Measurements from ENCODE around the gene VAV3.

The VAV3 gene

DNA sequence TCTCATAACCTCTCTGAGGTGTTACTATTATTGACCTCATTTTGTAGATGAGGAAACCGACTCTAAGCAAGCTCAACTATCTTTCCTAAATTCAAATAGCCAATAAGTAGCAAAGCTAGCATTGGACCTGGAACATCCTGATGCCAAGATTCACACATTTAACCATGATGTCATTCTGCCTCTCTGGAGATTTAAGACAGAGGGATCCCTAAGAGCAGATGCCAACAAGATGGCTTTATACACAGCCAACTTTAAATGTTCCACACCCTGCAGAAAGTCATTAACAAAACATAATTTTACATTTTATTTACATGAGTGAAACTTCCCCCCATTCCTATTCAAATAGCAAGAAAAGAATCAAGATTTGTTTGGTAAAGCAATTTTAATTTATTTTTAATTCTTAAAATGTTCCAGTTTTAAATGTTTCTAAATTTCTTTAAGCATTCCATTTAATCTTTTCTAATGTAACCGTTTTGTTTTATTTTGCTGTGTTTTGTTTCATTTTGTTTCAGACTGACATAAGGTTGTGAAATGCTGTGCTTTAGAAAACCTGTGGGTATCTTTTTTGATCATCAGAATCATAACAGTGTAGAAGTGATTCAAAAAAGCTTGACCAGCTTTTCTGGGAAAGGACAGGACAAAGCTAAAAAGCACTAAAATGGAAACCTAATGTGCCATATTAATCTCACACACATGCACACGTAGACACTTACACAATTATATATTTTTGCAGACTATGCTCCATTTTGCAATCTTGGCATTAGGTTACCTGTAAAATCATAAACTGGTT lies 7.6 kb upstream of the VAV3 start:
- no peak for DNase-seq

DNA sequence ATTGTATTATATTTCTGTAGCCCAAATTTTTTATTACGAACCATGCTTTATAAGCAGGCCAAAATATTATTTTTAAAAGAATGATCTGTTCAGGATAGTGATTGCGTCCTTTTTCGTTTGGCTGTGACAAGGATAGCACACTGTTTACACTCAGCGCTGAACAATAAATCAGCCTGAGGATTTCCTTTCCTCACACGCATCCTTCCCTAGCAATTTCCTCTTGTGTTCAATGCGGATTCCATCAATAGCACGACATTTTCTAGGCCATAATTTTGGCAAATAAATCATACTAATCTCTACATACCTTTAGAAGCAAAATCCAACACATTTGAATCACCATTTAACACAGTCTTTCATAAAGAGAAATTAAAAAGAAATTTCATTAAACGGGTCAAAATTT lies 1.6 kb upstream of the VAV3 start:
- DNase-seq, result no peak

DNA sequence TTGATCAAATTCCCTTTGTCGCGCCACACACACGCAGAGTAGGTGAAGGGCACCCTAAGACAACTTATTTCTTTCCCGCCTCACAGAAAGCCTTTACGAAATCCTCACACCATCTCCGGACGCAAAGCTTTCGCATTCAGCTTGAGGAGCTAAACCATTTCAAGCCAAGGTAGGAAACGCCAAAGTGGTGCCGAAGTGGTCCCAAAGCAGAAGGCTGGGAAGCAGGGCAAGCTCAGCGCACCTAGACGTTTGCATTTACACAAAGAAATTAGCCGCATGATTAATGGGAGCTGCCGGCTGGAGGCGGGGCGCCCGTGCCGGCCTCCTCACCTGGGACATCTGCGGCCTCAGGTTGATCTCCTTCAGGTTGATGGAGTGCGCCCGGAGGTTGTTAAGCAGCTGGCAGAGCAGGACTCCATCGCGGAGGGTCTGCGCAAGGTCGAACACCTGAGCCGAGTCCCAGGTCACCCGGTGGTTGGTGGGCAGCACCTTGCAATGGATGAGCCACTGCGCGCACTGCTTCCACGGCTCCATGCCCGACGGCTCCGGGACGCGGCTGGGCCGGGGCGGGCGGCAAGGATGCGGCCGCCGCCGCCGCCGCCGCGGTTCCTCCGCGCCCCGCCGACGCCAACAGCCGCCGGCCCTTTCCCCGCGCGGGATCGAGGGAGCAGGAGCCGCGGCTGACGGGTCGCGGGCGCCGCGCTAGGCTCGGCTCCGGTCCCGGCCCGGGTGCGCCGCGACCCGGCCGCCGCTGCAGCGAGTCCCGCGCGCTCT lies 457 bp downstream of the VAV3 start:
- DNase-seq, result peak; percentile 48

DNA sequence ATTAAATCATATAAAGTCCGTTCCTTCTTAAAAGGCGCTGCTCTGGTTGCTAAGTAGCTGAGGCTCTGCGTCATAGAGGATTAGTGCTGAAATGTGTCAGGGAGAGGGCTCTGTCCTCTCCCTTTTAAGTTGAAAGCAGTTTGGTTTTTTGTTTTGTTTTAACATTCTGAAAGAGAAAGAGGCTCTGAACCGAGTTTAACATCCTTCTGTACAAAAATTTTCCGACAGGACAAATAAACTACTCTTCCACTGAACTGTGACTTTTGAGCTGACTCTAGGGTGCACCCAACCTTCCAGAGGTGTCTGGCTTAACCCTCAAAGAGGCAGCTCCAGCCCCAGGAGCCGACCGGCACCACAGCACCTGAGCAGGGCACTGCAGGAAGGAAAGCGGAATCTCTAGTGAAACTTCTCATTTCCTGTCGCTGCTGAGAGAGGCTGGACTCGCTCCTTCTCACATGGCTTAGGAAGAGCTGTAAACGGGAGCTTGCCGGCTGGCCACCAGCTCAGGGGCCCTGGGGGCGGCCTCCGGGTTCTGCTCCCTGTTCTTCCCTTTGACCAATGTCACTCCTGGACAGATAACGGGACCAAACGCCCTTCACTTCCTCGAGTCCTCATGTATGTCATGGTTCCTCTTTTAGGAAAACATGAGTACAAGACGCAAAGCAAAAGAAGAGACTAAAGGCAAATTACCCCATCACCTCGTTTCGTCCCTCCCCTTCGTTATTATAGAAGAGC lies 1.2 kb downstream of the VAV3 start:
- peak; percentile 47 for DNase-seq

DNA sequence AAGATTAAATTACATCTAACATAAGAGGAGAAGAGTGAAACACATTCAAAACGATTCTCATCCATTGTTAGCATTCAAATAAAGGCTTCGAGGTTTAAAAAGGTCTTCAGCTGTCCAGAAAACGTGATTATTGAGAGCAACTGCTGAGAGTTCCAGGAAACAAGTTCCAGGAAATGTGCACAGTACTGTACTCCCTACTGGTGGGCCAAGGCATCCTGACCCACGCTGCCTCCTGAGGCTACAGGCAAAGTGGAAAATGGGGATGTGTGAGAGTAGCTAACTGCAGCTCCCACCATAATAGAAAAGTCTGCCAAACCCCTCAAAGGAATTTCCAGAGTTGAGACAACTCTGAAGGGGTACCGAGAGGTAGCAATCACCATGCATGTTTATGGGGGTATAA lies 2.0 kb downstream of the VAV3 start:
- DNase-seq, result no peak

DNA sequence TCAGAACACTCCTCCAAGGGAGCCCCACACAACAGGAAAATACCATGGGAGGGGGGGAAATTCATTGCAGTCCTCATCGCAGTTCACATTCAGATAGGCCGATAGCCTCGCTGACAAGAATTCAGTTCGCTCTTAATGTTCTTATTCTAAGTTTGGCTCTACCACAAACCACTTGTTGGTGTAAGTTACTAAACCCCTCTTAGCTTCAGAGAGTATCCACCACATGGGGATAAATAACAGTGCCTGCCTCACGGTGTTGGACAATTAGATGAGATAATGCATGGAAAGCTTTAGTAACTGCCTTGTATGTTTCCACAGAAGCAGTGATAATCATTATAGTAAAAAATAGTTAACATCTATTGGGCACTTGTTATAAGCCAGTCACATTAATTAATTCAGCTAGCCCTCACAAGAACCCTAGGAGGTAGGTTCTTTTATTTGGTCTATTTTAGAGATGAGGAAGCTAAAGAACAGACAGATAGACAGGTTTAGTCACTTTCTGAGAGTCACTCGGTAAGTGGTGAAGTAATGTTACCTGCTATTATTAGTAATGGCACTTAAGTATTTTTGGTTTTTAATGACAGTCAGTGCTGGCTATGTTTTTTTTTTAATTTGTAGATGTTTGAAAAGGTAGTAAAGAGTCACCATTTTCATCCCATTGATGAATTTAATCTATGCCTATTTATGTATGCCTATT lies 10.1 kb downstream of the VAV3 start:
- DNase-seq, result no peak

DNA sequence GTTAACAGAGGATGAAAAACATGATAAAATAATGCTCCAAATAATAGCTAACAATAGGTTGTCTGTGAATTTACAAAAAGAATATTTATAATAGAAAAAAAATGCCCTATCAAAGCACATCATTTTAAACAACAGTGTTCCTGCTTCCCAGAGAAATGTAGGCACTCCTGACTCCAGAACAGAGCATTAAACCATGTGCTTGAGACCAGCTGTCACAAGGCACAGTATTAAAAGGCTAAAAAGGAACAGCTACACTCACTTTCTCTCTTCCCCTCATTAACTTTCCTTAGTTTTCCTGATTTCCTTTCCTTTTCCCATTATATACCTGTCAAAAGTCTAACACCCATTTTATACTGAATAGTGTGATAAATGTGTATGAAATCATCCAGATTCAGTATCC lies 10.9 kb downstream of the VAV3 start:
- no peak for DNase-seq

DNA sequence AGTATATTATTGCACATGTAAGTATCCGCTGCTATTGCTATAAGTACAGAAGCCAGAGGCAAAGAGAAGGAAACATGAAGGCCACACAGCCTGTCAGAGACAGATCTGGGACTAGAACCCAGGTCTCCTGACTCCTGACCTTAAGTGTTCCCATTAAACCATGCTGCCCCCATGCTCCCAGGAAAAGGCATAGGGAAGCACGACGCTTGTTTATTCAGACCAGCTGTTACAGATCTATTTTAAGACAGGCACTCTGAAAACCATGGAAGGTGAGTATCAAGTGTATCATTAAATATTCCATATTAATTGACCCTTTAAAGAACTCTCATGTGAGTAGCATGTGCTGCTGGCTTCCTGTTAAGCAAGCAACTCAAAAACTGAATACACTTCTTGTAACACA lies 11.4 kb downstream of the VAV3 start:
- DNase-seq, result no peak

DNA sequence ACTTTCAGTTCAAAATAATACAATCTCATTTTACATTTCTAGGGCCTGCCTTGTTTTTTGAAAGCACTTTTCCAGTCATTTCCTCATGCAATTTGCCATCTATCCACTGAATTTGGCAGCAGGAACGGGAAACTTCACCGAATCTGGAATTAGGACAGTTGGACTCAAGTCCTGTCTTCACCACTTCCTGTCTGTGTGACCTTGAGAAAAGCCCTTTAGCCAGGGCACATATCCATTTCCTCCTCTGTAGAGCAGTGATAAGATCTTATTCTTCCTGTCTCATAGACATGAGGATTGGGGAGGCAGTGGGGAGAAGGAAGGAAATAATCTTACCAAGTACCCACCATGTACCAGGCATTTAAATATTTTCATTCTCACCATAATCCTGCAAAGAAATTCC lies 12.0 kb downstream of the VAV3 start:
- DNase-seq, result no peak

DNA sequence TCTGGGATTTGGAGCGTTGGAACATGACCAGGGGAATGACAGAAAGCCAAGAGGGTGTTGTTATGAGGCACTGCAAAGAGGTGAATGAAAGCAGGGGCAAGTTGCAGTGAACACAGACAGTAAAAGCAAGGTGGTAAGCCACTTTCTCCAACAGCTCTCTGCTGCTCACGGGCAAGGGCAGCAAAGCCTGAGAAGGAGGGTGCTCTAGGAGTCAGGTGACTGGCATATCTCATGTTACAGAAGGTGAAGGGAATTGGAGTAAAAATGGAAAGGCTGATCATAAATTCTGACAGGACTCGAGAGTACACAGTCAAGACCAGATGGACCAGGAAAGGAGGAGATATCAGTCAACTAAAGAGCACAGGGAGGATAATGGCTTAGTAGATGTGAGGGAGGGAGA lies 14.5 kb downstream of the VAV3 start:
- DNase-seq, result no peak

DNA sequence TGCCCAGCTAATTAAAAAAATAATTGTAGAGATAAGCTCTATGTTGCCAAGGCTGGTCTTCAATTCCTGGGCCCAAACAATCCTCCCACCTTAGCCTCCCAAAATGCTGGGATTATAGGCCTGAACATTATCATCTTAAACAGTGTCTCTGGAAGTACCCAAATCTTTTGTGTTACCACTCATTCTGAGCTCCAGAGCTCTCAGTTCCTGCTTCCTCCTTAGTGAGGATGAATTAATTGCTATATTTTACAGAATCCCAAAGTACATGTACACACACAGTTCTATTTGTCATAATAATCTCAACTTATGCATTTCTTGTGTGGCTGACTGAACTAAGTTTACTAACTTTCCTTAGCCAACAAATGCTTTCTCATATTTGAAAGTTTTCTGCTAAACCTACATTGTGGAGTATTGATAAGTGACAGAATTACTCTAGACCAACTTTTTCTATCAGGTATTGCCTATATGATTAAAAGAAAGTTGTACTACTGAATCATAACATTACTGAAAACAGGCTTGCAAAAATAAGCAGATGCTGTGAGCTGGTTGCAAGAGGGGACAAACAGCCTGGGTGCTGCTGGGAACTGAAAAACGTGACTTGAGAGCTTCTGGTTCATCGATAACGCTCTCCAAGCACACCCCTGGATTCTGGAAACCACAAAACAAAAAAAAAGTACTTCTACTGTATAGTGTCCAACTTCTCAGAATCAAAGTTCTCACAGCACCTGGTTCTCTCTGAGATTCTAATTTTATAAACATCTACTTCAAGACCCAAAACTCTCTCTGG lies 15.3 kb downstream of the VAV3 start:
- DNase-seq, result no peak

DNA sequence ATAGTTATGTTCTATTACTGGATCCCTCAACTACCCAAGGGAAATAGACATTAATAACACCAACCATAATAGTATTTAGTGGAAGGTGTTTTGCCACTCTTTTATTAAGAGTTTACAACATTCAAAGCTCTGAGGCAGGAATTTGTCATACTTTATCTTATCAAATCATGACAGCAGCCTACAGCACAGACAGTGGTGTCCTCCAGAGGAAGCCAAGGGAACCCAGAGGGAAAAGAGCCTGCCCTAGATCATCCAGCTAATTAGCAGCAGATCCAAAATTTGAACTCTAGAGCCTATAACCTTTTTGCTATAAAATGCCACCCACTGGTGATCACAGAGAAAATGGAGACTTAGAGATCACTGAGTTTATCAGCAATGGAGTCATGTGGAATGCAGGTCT lies 18.2 kb downstream of the VAV3 start:
- DNase-seq, result no peak

DNA sequence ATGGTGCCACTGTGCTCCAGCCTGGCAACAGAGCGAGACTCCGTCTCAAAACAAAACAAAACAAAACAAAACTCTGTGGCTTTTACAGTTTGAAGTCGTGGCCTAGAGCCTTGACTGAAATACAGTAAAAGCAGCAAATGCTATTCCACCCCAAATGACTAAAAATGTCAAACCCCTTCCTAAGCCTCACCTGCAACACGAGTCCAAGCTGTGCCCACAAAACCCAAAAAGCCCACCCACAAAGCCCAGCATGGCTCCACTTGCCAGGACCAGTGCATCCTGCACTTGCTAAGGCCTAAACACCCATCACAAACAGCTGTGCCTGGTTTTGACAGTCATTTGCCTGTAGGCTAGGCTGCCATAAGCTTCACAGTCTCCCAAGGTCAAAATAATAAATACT lies 21.3 kb downstream of the VAV3 start:
- DNase-seq, result no peak

DNA sequence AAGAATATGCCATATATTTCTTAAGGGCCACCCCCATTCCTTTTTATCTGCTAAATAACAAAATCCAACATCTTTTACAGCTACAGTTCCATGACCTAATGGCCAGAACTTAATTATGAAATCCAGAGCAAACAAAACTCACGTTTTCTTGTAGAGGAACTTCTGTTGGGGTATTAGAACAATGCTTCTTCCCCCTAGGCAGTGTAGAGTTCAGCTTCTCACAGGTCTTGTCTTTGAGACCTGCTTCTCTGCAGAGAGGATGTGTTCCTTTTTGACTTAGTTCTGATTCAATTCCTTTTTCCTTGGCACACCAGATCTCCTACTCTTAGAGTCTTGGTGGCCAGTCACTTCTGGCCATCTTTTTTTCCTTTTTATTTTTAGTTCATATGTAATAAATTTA lies 22.2 kb downstream of the VAV3 start:
- DNase-seq, result no peak

DNA sequence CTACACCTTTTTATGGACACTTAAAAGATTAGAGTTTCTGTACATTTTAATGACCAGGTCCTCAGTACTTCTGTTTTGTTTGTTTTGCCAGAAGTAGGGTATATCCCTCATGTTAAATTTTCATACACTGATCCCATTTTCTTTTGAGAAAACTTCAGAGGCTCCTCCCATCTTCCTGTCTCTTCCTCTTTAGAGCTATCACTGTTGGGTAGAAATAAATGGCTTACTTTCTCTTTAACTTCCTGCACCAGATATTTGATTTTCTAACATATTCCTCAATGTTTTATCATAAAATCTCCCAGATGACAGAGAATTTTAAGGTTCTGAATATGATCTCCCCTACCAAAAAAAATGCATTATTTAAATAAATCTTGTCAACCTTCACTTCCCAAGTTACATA lies 23.4 kb downstream of the VAV3 start:
- DNase-seq, result no peak

DNA sequence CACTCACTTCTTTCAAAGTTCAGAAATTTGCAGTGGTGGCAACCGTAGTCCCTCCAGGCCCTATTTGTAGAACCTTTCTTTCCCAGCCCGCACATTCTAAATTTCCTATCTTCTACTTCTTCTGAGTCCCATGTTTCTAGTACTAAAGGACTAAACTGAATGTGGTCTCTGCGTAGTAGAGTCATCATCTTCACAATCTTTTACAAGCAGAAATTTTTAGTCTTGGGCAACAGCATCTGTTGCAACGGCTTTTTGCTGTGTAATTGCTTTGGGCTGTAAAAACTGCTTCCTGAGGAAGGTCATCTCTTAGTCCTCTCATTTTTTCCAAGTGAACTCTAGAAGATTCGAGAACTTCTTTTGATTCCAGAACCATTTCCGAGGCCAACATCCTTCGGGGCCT lies 23.9 kb downstream of the VAV3 start:
- no peak for DNase-seq

DNA sequence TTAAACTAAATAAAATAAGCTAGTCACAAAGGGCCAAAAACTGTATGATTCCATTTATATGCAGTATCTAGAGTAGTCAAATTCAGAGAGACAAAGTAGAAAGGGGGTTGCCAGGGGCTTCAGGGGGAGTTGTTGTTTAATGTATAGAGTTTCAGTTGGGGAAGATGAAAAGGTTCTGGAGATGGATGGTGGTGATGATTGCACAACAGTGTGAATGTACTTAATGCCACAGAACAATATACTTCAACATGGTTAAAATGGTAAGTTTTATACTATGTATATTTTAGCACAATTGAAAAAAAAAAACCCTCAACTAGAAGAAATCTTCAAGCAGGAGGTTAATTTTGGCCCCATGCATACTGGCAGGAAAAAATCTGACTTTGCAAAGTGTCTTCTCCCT lies 24.3 kb downstream of the VAV3 start:
- no peak for DNase-seq

DNA sequence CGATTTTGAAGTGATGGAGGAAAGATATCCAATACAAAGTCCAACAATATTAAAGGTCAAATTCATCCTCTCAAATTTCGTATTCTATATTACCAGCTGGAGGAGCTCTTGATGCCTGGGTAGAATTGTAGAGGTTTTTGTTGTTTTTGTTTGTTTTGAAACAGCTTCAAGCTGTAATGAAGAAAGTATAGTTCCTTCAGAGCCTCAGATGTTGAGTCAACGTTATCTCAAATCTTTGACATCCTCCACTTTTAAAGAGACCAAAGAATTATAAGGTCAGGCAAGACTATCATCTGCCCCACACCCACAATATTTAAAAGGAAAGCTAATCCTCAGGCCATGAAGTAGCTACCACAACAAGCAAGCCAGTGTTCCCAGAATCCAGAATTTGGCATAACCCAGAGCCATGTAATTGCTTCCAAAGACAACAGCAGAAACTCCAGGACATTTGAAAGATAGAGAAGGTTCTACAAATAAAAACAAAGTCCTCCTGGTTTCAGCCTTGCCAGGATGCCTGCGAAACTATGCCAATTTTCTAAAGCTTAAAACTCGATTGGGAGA lies 24.9 kb downstream of the VAV3 start:
- DNase-seq, result no peak

DNA sequence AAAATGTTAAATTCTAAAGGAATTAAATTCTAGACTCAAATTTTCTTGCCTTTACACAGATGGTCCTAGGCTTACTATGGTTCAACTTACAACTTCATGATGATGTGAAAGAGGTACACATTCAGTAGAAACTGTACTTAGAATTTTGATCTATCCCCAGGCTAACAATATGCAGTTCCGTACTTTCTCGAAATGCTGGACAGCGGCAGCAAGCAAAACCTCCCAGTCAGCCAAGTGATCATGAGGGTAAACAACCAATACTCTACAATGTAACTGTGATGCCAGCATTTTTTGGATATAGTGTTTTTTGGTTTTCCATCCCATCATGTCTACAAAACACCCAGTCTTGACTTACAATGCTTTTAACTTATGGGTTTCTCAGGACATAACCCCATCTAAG lies 25.7 kb downstream of the VAV3 start:
- no peak for DNase-seq

DNA sequence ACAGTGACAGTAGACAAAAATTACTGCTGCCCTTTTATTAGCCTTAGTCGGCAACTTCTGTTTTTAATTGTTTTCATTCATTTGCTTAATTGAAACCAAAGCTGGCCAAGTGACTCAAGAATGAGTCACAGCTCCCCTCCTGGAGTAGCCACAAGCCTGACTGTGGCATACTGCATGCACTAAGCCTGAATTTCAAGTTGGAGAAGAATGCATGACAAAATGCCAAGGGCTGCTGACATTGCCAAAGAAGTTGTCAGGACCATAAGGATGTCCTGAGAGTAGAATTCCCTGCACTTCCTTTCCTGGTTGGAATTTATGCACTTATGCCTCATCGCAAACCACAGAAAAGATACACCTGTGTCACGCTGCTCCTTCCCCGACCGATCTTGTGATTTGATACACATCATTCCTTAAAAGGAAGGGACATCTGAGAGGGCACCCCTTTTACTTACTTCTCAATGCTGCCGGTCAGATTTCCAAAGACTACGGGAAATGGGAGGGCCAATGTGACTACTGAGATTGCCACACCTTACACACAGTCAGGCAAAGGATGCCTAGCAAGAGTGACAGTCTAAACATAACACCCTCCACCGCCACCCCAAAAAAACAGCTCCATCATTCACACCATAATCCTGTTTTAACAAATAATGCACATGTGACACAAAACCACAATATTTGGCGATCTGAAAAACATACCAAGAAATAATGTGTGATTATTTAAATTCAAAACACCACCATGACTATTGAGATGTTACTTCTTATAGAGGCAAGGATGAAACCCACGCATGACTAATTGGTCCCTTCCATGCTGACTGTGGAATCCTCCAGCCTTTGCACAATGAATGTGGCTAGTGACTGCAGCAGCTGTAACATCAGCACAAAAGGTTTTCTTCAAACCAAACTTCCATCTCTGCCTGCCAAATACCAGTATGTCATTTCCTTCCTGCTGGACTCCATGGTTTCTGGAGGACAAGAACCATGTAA lies 28.2 kb downstream of the VAV3 start:
- DNase-seq, result peak; percentile 35
